Measurements from ENCODE around the gene ENOX2.

Gene ENOX2

DNA sequence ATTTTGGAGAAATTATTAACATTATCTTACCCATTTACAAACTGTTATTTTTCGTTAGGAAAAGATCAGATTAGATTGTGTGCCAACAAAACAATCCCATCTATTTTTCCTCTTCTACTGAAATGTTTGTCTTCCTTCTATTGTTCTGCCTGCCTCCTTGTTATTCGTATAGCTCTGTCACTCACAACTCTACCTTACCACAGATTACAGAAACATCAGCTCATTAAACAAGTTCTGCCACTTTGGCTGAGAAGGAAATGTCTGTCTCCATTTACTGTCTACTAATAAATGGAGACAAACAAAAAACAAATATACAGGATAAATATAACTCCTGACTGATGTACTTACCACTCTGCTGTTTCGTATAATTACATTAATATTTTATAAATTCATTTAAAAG lies 211.4 kb downstream of the ENOX2 start:
- DNase-seq = no peak

GRCh38 chrX:130688360-130688759 lies 214.6 kb downstream of the ENOX2 start:
- DNase-seq = no peak

GRCh38 chrX:130682990-130683389 lies 220.0 kb downstream of the ENOX2 start:
- DNase-seq = no peak

DNA sequence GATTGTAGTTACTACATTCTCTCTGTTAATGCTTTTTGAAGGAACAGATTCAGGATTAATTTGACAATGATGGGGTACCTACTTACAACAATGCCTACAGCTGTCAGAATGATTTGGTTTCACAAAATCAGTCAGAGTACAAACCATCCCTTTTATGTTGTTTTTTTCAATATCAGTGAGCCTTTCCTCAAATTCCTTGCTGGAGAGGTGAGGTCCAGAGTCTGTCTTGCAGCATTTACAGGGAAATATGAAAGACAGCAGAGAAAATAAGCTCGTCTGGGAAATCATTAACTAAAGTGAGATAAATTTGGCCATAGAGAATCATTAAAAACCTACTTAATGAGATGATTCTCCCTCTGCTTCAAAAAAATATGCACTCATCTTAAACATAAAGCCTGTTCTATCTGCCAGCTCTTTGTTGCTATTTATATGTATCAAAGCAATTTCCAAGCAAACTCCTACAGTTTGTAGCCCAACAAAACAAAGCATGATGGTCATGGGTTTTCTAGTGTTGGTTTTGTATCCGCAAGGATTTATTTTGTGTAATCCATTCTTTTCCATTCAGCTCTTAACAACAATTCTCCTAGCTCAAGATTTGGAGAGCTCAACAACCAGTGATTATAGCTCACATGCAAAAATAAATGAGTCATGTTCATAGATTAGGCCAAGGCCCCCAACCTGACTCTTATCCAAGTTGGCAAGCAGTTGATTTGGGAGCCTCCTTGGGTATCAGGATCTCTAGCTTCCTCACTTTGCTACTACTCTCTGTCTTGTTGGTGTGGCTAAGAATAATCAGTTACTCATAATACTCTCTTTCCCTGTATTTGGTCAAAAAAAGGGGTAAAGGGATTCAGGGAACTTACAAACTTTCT lies 222.6 kb downstream of the ENOX2 start:
- no peak for DNase-seq

DNA sequence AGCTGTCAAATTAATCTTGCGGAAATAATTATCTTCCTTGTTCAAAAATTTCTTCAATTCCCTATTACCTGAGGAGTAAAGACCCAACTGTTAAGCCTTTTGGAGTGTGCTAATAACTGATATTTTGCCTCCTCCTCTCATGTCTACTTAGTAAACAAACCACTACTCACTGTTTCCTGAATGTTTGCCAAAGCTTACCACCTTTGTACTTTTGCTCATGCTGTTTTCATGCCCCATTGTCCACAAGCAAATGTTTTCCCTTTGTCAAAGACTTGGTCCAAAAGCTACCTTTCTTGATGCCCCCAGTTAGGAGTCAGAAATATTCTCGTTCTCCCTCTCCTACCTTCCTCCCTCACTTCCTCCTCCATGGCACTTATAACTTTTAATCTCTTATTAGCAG lies 226.1 kb downstream of the ENOX2 start:
- DNase-seq = no peak

GRCh38 chrX:130672214-130672613 lies 230.8 kb downstream of the ENOX2 start:
- DNase-seq = no peak

GRCh38 chrX:130669233-130669632 lies 233.8 kb downstream of the ENOX2 start:
- no peak for DNase-seq

DNA sequence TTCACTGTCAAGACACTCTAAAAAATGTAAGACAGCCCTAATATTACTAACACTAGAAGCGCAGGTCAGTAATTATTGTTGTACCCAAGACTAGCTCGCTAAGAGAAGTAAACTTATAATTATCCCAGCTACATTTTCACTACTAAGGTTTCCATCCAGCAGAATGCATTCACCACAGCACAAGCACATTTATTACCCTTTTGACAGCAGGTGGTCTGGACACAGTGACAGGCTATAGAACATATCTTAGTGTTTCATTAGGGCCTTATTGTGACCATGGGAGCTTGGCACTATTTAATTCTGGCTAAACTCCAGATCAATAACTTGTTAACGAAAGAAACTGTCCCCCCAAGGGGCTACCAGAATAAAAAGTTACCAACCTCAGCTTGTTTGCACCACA lies 237.7 kb downstream of the ENOX2 start:
- DNase-seq = no peak

DNA sequence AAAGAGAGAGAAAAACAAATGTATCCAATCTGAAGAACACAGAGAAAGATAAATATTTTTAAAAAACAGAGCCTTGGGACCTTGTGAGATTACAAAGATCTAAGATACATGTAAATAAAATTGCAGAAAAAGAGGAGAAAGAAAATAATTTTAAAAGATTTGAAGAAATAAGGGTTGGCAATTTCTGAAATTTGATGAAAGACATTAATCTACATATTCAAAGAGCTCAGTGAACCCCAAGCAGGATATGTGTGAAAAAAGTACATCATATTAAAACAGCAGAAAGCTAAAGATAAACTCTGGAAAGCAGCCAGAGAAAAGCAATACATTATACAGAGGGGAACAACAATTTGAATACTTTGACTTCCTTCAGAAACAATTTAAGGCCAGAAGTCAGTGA lies 244.7 kb downstream of the ENOX2 start:
- no peak for DNase-seq

- no peak for DNase-seq
Measured at GRCh38 chrX:130654409-130654950, 248.5 kb downstream of the ENOX2 start.

- DNase-seq = no peak
Measured at GRCh38 chrX:130652824-130653578, 250.0 kb downstream of the ENOX2 start.

DNA sequence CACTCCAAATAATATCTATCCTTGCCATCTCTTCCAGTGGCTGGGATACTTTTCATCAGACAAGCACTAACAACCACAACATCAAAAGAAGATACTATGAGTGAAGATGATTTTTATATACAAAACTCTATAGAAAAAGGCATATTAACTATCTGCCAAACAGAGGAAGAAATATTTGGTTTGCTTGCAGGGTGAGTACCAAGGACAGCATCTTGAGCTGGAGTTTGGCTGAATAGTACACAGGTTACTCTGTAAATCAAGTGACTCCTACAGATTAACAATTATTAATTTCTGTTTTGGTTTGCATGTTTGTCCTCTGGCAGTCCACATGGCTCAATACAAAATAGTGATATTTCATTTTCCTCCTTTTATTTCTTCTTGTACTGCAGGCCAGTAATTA lies 253.3 kb downstream of the ENOX2 start:
- DNase-seq = no peak

- DNase-seq = no peak
Measured at GRCh38 chrX:130647468-130647867, 255.5 kb downstream of the ENOX2 start.

DNA sequence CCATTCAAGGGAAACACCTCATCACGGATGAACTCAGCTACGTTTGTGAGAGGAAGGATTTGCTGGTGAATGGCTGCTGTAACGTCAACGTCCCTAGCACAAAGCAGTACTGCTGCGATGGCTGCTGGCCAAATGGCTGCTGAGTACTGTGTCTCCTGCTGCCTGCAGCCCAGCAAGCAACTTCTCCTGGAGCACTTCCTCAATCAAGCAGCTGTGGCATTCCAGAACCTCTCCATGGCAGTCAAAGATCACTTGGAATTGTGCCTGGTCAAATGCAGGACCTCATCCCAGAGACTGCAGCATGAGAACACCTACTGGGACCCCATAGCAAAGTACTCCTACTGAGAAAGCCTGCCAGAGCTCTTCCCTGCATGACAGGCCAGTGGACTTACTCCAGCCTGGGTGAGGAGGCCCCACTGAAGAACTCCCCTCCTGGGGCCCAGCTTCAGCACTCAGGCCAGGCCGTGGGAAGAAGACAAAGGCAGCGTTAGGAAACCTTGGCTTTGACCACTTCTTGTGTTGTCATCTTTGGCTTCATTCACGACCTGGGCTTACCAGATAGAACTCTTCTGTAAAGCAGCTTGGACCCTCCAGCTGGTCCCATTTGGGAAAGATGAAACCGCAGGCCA lies 256.9 kb downstream of the ENOX2 start:
- no peak for DNase-seq

DNA sequence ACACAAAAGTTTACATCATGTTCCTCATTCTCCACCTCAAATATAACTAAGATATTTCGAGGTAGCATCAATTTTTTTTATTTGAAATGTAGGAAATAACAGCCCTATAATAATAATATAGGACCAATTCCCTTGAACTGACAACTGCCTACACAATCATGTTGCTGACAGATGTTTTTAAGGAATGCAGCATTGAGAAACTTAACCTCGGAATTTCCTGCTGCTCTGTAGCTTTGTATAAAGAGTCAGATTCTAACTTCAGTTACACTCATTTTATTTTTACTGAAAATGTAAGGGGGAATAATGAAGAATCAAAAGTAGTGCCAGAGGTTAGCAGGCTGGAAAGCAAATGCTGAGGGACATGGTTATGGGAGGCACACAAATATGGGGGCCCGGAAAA lies 265.4 kb downstream of the ENOX2 start:
- DNase-seq = no peak

DNA sequence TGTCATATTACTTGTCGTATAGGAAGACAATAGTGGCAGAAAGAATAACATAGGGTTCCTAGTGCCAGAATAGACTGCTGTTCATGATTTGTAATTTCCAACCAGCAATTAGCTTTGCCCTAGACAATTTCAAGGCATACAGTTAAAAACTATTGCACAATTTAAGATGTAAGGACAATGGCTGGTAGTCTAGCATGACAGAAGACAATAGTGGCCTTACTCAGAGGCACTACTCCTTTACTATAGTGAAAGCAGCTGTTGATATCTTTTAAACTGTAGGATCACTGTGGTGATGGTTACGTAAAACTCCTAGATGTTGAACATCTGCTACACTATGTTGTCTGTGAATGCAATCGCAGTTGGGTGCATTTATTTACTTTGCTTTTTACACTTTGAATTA lies 266.7 kb downstream of the ENOX2 start:
- DNase-seq = no peak

DNA sequence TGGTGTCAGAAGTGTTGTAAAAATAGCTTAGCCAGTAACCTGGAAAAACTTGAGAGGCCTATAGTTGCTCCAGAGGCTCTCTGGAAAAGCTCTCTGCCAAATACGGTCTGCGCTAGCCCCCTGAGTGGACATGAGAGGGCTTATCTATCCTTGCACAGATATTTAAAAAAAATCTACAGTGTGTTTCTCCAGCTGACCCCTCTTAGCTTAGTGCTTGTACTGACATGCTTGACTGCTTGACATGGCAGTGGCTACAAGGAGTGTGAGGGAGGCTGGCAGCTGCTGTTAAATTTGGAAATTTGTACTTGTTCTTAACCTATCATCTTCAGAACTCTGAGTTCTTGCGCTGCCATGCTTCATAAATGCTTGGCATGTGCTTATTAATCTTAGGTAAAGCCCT lies 272.0 kb downstream of the ENOX2 start:
- DNase-seq = no peak

- no peak for DNase-seq
Measured at GRCh38 chrX:130628516-130628915, 274.5 kb downstream of the ENOX2 start.

GRCh38 chrX:130626521-130626920 lies 276.5 kb downstream of the ENOX2 start:
- no peak for DNase-seq

- no peak for DNase-seq
Measured at GRCh38 chrX:130625386-130625785, 277.6 kb downstream of the ENOX2 start.

GRCh38 chrX:130623518-130623917 lies 279.5 kb downstream of the ENOX2 start:
- DNase-seq = no peak

DNA sequence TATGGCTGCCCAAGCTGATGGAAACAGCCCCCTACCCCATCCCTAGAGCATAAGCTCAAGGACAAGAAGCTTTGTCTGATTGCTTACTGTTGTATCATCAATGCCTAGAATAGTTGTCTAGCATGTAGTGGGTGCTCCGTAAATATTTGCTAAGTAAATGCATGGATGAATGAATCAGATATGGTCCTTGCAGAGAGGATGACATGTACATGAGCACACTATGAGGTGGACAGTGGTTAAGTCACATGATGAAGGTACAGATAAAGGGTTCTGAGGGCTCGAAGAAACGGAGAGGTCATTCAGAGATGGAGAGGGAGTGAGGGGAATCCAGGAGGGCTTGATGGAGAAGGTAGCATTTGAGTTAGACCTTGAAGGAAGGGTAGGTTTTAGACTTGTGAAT lies 287.1 kb downstream of the ENOX2 start:
- no peak for DNase-seq

DNA sequence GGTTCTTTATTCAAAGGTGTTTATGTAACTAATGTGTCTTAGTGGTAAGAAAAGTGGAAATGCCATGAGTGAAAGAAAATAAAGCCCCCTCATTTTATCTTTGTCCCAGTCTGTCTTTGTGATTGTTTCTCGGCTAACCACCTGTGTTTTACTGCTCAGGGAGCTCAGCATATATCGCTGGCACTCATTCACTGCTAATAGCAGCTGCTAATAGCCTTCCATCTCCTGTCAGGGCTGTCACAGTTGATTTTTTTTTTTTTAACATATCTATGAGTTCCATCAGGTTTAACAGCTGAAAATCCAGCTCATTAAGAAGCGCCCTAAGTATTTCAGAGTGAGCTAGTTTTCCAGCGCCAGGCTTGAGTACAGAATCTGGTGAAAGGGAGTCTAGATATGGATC lies 295.6 kb downstream of the ENOX2 start:
- DNase-seq = no peak

DNA sequence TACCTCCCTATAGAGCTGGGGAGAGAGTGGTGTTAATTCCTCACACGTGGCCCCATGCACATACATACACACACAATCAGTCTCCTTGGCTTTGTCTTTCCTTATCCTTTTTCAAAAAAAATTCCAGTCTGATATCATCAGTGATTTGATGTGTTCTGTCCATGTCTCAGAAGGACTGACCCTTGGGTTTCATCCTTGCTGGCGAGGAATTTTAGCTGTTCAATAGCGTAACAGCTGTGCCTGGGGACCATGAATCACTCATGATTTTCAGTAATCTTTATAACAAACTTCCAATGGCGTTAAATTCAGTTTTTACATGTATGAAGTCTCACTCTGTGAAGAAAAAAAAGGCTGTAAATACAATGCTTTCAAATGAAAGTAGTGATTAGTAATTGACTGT lies 296.6 kb downstream of the ENOX2 start:
- no peak for DNase-seq

All from stimulated activated CD4-positive, alpha-beta T cell treated with anti-CD3 and anti-CD28 coated beads, Interleukin-4, amount 100 ng/mL, for 4 hours (primary cell).